ENCODE data around the gene SLC66A2. TPM values are rescaled to one million over a fixed set of nuclear protein-coding genes. Genes with fewer than 3 reads are reported as not detected.
A peak's percentile ranks its signal among the peaks of the same experiment; 100 is the strongest.

SLC66A2 gene
- total and polyA plus RNA-seq, 2 of the 13 experiments (the other 11 are each of a cell fraction or from before 2014, with no cell fraction given), result 33.5 to 41.9 TPM

DNA sequence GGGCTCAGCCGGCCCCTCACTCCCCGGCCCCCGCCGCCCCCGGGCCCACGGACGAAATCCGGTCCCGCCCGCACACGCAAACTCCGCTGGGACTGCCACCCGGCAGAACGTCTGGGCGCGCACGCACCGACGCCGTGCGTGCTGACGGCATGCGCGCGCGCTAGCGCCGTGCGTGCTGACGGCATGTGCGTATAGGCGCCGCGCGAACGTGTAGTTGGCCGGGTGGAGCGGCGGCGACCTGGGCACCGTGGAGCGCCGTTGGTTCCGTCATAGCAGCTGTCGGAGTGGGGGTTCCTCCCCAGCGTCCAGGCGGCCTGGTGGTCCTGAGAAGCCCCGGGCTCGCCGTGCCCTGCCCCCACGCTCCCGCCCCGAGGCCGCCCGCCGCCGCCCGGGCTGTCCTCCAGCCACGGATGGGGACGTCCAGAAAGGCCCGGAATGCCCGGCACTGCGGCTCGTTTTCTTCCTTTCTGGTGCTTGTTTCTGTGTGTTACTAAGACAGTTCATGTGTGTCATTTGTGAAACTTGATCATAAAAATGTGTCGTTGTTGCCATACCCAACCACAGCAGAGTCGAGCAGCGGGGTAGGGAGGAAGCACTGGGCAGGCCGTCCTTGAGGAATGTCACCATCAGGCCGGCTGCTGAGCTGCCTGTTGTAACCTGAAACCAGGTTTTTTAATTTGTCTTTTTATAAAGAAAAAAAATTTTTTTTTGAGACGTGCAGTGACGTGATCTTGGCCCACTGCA is 37.2 kb upstream of the SLC66A2 start, which contains the start of gene TXNL4A (continued):
- TF ChIP-seq ZNF563 (CRISPR knock-in tag; IDR thresholded peaks at IDR 0.05), result peak; percentile 60; the same call in 1 of the 2 replicates
- TF ChIP-seq, protein P1, sequence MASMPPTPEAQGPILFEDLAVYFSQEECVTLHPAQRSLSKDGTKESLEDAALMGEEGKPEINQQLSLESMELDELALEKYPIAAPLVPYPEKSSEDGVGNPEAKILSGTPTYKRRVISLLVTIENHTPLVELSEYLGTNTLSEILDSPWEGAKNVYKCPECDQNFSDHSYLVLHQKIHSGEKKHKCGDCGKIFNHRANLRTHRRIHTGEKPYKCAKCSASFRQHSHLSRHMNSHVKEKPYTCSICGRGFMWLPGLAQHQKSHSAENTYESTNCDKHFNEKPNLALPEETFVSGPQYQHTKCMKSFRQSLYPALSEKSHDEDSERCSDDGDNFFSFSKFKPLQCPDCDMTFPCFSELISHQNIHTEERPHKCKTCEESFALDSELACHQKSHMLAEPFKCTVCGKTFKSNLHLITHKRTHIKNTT (CRISPR knock-in tag; IDR thresholded peaks at IDR 0.05), result no peak
- TF ChIP-seq, protein P2, sequence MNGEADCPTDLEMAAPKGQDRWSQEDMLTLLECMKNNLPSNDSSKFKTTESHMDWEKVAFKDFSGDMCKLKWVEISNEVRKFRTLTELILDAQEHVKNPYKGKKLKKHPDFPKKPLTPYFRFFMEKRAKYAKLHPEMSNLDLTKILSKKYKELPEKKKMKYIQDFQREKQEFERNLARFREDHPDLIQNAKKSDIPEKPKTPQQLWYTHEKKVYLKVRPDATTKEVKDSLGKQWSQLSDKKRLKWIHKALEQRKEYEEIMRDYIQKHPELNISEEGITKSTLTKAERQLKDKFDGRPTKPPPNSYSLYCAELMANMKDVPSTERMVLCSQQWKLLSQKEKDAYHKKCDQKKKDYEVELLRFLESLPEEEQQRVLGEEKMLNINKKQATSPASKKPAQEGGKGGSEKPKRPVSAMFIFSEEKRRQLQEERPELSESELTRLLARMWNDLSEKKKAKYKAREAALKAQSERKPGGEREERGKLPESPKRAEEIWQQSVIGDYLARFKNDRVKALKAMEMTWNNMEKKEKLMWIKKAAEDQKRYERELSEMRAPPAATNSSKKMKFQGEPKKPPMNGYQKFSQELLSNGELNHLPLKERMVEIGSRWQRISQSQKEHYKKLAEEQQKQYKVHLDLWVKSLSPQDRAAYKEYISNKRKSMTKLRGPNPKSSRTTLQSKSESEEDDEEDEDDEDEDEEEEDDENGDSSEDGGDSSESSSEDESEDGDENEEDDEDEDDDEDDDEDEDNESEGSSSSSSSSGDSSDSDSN (CRISPR knock-in tag; IDR thresholded peaks at IDR 0.05), result no peak; the same call in 1 of the 2 replicates
- TF ChIP-seq, protein P3, sequence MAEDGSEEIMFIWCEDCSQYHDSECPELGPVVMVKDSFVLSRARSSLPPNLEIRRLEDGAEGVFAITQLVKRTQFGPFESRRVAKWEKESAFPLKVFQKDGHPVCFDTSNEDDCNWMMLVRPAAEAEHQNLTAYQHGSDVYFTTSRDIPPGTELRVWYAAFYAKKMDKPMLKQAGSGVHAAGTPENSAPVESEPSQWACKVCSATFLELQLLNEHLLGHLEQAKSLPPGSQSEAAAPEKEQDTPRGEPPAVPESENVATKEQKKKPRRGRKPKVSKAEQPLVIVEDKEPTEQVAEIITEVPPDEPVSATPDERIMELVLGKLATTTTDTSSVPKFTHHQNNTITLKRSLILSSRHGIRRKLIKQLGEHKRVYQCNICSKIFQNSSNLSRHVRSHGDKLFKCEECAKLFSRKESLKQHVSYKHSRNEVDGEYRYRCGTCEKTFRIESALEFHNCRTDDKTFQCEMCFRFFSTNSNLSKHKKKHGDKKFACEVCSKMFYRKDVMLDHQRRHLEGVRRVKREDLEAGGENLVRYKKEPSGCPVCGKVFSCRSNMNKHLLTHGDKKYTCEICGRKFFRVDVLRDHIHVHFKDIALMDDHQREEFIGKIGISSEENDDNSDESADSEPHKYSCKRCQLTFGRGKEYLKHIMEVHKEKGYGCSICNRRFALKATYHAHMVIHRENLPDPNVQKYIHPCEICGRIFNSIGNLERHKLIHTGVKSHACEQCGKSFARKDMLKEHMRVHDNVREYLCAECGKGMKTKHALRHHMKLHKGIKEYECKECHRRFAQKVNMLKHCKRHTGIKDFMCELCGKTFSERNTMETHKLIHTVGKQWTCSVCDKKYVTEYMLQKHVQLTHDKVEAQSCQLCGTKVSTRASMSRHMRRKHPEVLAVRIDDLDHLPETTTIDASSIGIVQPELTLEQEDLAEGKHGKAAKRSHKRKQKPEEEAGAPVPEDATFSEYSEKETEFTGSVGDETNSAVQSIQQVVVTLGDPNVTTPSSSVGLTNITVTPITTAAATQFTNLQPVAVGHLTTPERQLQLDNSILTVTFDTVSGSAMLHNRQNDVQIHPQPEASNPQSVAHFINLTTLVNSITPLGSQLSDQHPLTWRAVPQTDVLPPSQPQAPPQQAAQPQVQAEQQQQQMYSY (CRISPR knock-in tag; IDR thresholded peaks at IDR 0.05), result peak; percentile 46; the same call in 1 of the 2 replicates
- no peak for TF ChIP-seq NBN (conservative IDR thresholded peaks at IDR 0.05)
- TF ChIP-seq, protein P4, sequence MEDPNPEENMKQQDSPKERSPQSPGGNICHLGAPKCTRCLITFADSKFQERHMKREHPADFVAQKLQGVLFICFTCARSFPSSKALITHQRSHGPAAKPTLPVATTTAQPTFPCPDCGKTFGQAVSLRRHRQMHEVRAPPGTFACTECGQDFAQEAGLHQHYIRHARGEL (CRISPR knock-in tag; IDR thresholded peaks at IDR 0.05), result no peak
- TF ChIP-seq, protein P5, sequence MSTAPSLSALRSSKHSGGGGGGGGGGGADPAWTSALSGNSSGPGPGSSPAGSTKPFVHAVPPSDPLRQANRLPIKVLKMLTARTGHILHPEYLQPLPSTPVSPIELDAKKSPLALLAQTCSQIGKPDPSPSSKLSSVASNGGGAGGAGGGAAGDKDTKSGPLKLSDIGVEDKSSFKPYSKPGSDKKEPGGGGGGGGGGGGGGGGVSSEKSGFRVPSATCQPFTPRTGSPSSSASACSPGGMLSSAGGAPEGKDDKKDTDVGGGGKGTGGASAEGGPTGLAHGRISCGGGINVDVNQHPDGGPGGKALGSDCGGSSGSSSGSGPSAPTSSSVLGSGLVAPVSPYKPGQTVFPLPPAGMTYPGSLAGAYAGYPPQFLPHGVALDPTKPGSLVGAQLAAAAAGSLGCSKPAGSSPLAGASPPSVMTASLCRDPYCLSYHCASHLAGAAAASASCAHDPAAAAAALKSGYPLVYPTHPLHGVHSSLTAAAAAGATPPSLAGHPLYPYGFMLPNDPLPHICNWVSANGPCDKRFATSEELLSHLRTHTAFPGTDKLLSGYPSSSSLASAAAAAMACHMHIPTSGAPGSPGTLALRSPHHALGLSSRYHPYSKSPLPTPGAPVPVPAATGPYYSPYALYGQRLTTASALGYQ (CRISPR knock-in tag; IDR thresholded peaks at IDR 0.05), result peak; percentile 50; the same call in 1 of the 2 replicates
- TF ChIP-seq ZMYM4 (CRISPR knock-in tag; IDR thresholded peaks at IDR 0.05), result peak; percentile 73; the same call in 1 of the 2 replicates
- no peak for TF ChIP-seq ETV5 (CRISPR knock-in tag; IDR thresholded peaks at IDR 0.05; ENCODE audit: borderline replicate concordance)
- TF ChIP-seq, protein P6, sequence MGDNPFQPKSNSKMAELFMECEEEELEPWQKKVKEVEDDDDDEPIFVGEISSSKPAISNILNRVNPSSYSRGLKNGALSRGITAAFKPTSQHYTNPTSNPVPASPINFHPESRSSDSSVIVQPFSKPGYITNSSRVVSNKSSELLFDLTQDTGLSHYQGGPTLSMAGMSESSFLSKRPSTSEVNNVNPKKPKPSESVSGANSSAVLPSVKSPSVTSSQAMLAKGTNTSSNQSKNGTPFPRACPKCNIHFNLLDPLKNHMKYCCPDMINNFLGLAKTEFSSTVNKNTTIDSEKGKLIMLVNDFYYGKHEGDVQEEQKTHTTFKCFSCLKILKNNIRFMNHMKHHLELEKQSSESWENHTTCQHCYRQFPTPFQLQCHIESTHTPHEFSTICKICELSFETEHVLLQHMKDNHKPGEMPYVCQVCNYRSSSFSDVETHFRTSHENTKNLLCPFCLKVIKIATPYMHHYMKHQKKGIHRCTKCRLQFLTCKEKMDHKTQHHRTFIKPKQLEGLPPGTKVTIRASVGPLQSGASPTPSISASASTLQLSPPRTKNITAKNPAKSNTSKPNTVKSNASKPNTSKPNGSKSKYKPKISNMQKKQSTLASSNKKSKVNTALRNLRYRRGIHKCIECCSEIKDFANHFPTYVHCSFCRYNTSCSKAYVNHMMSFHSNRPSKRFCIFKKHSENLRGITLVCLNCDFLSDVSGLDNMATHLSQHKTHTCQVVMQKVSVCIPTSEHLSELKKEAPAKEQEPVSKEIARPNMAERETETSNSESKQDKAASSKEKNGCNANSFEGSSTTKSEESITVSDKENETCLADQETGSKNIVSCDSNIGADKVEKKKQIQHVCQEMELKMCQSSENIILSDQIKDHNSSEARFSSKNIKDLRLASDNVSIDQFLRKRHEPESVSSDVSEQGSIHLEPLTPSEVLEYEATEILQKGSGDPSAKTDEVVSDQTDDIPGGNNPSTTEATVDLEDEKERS (CRISPR knock-in tag; IDR thresholded peaks at IDR 0.05), result no peak; the same call in 1 of the 2 replicates
- TF ChIP-seq ZNF24 (IDR thresholded peaks at IDR 0.05), result no peak
- peak; percentile 91 for TF ChIP-seq CCDC6 (CRISPR knock-in tag; IDR thresholded peaks at IDR 0.05)
- peak; percentile 66; the same call in 1 of the 2 replicates for TF ChIP-seq ZNF121 (CRISPR knock-in tag; IDR thresholded peaks at IDR 0.05)
- no peak for TF ChIP-seq HHEX (CRISPR knock-in tag; IDR thresholded peaks at IDR 0.05)
- TF ChIP-seq RELA (CRISPR knock-in tag; IDR thresholded peaks at IDR 0.05), result 0 out of 2 replicates have a peak, but pooled peaks have one; percentile 12
- 0 out of 2 replicates have a peak, but pooled peaks have one; percentile 68 for TF ChIP-seq ZNF510 (CRISPR knock-in tag; IDR thresholded peaks at IDR 0.05; ENCODE audit: low read depth)
